Liver (tissue), 9 donors: Measurements from ENCODE around the gene APOBEC3A. TPM values are rescaled to one million over a fixed set of nuclear protein-coding genes. Genes with fewer than 3 reads are reported as not detected.

Experiments used
- DNase-seq: peaks from one replicate; pipeline ENCODE4 v3.0.0-alpha.2; 2017; ENCODE audit warnings: low spot score
- H3K27ac ChIP-seq, 2 donors: one replicate each; pipeline ENCODE4 v1.7.0; 2013; ENCODE audit warnings: inconsistent platforms in 2 of 2, low read length in 2 of 2, control low read depth in 1 of 2, low read depth in 1 of 2, mild to moderate bottlenecking in 1 of 2
- H3K27me3 ChIP-seq, 4 donors: one replicate each; pipeline versions ENCODE4 v1.6.1 to v1.7.0; 2013; ENCODE audit warnings: low read length in 3 of 4, inconsistent platforms in 1 of 4, mild to moderate bottlenecking in 1 of 4, moderate library complexity in 1 of 4; ENCODE audit not compliant: control insufficient read depth in 4 of 4, insufficient read depth in 4 of 4
- H3K36me3 ChIP-seq, 4 donors: one replicate each; pipeline versions ENCODE4 v1.6.1 to v1.7.0; 2013; ENCODE audit warnings: low read length in 3 of 4, mild to moderate bottlenecking in 3 of 4, low read depth in 1 of 4, moderate library complexity in 1 of 4; ENCODE audit not compliant: control insufficient read depth in 4 of 4, insufficient read depth in 3 of 4
- H3K4me1 ChIP-seq, 4 donors: one replicate each; pipeline versions ENCODE4 v1.6.1 to v1.7.0; 2013; ENCODE audit warnings: low read length in 3 of 4, mild to moderate bottlenecking in 3 of 4, moderate library complexity in 1 of 4; ENCODE audit not compliant: control insufficient read depth in 4 of 4, insufficient read depth in 4 of 4
- H3K4me3 ChIP-seq, 3 donors: one replicate each; pipeline versions ENCODE4 v1.6.1 to v1.7.0; 2013; ENCODE audit warnings: low read length in 3 of 3, control low read depth in 1 of 3, low read depth in 1 of 3, mild to moderate bottlenecking in 1 of 3
- H3K9ac ChIP-seq, 2 donors: one replicate each; pipeline ENCODE4 v1.7.0; 2013; ENCODE audit warnings: low read length in 2 of 2, mild to moderate bottlenecking in 2 of 2, moderate library complexity in 2 of 2, control low read depth in 1 of 2, low read depth in 1 of 2
- H3K9me3 ChIP-seq, 4 donors: one replicate each; pipeline versions ENCODE4 v1.6.1 to v1.7.0; 2013; ENCODE audit warnings: low read length in 3 of 4; ENCODE audit not compliant: control insufficient read depth in 4 of 4
- CTCF ChIP-seq: fragments of 150-350 bp; IDR thresholded peaks from 2 replicates; pipeline ENCODE4 v1.5.1; 2017; ENCODE audit warnings: improper control_type of control experiment, low read depth, low read length; ENCODE audit not compliant: missing input control
- EGR1 ChIP-seq, 2 donors: IDR thresholded peaks; 2 replicates each; pipeline ENCODE4 v1.6.1; 2016 to 2018; ENCODE audit warnings: antibody characterized with exemption in 2 of 2, low read depth in 2 of 2
- FOXA1 ChIP-seq: IDR thresholded peaks from 2 replicates; pipeline ENCODE4 v1.6.1; 2016; ENCODE audit warnings: antibody characterized with exemption
- FOXA2 ChIP-seq: IDR thresholded peaks from 2 replicates; pipeline ENCODE4 v1.6.1; 2016; ENCODE audit warnings: antibody characterized with exemption
- GABPA ChIP-seq, 2 donors: IDR thresholded peaks in 1 of 2; conservative IDR thresholded peaks in 1 of 2; 2 replicates each; pipeline ENCODE4 v1.6.1; 2016; ENCODE audit warnings: antibody characterized with exemption in 2 of 2, mild to moderate bottlenecking in 1 of 2, moderate library complexity in 1 of 2
- HNF4A ChIP-seq, 2 donors: conservative IDR thresholded peaks; 2 replicates each; pipeline ENCODE4 v1.6.1; 2016; ENCODE audit warnings: antibody characterized with exemption in 2 of 2, mild to moderate bottlenecking in 2 of 2
- HNF4G ChIP-seq: IDR thresholded peaks from 2 replicates; pipeline ENCODE4 v1.6.1; 2016; ENCODE audit warnings: antibody characterized with exemption
- JUND ChIP-seq, 2 donors: IDR thresholded peaks; 2 replicates each; pipeline ENCODE4 v1.6.1; 2016; ENCODE audit warnings: antibody characterized with exemption in 2 of 2
- NR2F2 ChIP-seq: IDR thresholded peaks from 2 replicates; pipeline ENCODE4 v1.6.1; 2016; ENCODE audit warnings: antibody characterized with exemption
- RAD21 ChIP-seq, 2 donors: IDR thresholded peaks; 2 replicates each; pipeline ENCODE4 v1.6.1; 2016; ENCODE audit warnings: antibody characterized with exemption in 2 of 2, mild to moderate bottlenecking in 2 of 2
- REST ChIP-seq: IDR thresholded peaks from 2 replicates; pipeline ENCODE4 v1.6.1; 2016; ENCODE audit warnings: antibody characterized with exemption, mild to moderate bottlenecking
- RXRA ChIP-seq, 2 donors: IDR thresholded peaks; 2 replicates each; pipeline ENCODE4 v1.6.1; 2017 to 2018; ENCODE audit warnings: antibody characterized with exemption in 2 of 2, mild to moderate bottlenecking in 1 of 2
- SP1 ChIP-seq: IDR thresholded peaks from 2 replicates; pipeline ENCODE4 v1.6.1; 2018; ENCODE audit warnings: antibody characterized with exemption, mild to moderate bottlenecking
- TAF1 ChIP-seq: conservative IDR thresholded peaks from 2 replicates; pipeline ENCODE4 v1.6.1; 2016; ENCODE audit warnings: antibody characterized with exemption, mild to moderate bottlenecking
- YY1 ChIP-seq: IDR thresholded peaks from 2 replicates; pipeline ENCODE4 v1.6.1; 2016; ENCODE audit warnings: antibody characterized with exemption, mild to moderate bottlenecking
- WGBS: extraction: QIAGEN DNeasy Blood & Tissue Kit; methylation state at CpG from one replicate; pipeline ENCODE4 v1.1.7; 2013; 5-methylcytosine and 5-hydroxymethylcytosine counted together
- polyA plus RNA-seq, 2 donors: library from polyadenylated mRNA; stranded (reverse) in 1 of 2; unstranded in 1 of 2; fragments of 200-250 nt in 1 of 2; fragments of >200 nt in 1 of 2; fragmentation: Nextera tagmentation in 1 of 2; extraction: Ambion mirVana in 1 of 2; gene quantifications; one replicate each; pipeline versions ENCODE4 v1.2.1 to v1.2.3, GENCODE V29; 2013 to 2015
- total RNA-seq, 2 donors: library from RNA; depleted of rRNA; stranded (reverse); fragments of >200 nt; gene quantifications; one replicate each; pipeline ENCODE4 v1.2.3, GENCODE V29; 2014
- TF ChIP-seq, protein P1 (sequence below): IDR thresholded peaks from 2 replicates; pipeline ENCODE4 v1.6.1; 2016; ENCODE audit warnings: antibody characterized with exemption
- TF ChIP-seq, protein P2 (sequence below): IDR thresholded peaks from 2 replicates; pipeline ENCODE4 v1.6.1; 2016; ENCODE audit warnings: antibody characterized with exemption
- TF ChIP-seq, protein P3 (sequence below): IDR thresholded peaks from 2 replicates; pipeline ENCODE4 v1.6.1; 2016; ENCODE audit warnings: antibody characterized with exemption
- donor health status: healthy.
- donor health status: healthy.
- donor health status: healthy.
- donor health status: healthy.
- donor health status: healthy.

APOBEC3A gene
- total and polyA plus RNA-seq, 4 donors, result 0.26 to 8.7 (median 4.6) TPM

DNA sequence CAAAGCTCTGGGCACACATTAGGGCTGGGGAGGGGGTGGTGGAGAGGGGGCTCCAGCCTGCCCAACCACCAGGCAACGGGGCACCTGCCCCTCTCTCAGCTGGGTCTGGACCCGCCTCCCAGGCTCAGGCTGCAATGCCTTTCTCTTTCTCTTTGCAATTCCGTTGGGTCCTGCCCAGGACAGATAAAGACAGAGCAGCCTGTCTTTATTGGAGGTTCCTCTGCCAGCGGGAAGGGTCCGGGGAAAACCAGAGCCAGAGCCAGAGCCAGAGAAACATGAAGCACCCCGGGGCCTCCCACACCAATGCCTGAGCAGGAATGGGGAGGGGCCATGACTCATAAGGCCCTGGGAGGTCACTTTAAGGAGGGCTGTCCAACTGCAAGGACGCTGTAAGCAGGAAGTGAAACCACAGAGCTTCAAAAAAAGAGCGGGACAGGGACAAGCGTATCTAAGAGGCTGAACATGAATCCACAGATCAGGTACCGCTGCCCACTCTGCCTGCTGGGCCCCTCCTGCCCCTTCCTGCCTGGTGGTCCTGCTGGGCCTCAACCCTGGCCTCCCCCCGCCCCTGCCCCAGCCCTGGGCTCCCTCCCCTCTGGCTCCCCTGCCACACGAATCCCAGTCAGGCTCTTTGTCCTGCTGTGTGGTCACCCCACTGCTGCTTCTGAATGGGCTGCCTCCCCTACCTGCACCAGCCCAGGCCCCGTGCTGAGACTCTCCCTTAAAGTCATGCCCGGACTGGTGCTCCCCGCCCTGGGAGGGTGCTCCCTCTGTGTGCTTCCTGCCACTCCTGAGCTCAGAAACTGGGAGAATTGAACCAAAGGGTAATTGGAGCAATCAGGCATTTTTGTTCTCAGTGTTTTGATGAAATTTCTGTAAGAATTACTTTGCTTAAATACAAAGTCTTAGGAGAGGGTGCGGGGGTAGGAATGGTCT is 24.9 kb downstream of the APOBEC3A start, which contains the start of gene APOBEC3B:
TSS of gene APOBEC3B (plus strand) at position 356 of the 936 bp plus-strand sequence. CDS start at position 463, 107 bp downstream.
- Histone ChIP-seq H3K4me3 (peak within 1 kb of the TSS in 2 of 3 donors; percentile 43 to 46), H3K9me3 (no peaks in the 10 kb centered on the region), H3K27ac (no peak within 1 kb of the TSS), H3K27me3 (no peaks in the 10 kb centered on the region), H3K4me1 (peaks cover 0 to 4% (median 0%) of the 10 kb centered on the region in 4 donors), H3K9ac (no peak within 1 kb of the TSS), H3K36me3 (no peaks in the 10 kb centered on the region)
- DNase-seq, result peak; percentile 76
- TF ChIP-seq RAD21 (IDR thresholded peaks at IDR 0.05), result no peak
- peak; percentile 21 for TF ChIP-seq SP1
- TF ChIP-seq FOXA1, result no peak
- TF ChIP-seq CTCF, result no peak
- TF ChIP-seq HNF4G, result no peak
- TF ChIP-seq RXRA (IDR thresholded peaks at IDR 0.05), result peak in 1 of 2 donors; percentile 38
- TF ChIP-seq, protein P1, sequence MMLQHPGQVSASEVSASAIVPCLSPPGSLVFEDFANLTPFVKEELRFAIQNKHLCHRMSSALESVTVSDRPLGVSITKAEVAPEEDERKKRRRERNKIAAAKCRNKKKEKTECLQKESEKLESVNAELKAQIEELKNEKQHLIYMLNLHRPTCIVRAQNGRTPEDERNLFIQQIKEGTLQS, result no peak
- TF ChIP-seq HNF4A (conservative IDR thresholded peaks at IDR 0.05), result peak in 1 of 2 donors; percentile 10
- no peak for TF ChIP-seq EGR1 (IDR thresholded peaks at IDR 0.05; ENCODE audit: low read depth in 2 of 2)
- no peak for TF ChIP-seq TAF1
- no peak for TF ChIP-seq YY1
- peak in 1 of 2 donors; percentile 48 for TF ChIP-seq GABPA (IDR thresholded peaks at IDR 0.05 in 1 of 2, conservative IDR thresholded peaks at IDR 0.05 in 1 of 2)
- TF ChIP-seq, protein P2, sequence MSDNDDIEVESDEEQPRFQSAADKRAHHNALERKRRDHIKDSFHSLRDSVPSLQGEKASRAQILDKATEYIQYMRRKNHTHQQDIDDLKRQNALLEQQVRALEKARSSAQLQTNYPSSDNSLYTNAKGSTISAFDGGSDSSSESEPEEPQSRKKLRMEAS, result no peak
- TF ChIP-seq, protein P3, sequence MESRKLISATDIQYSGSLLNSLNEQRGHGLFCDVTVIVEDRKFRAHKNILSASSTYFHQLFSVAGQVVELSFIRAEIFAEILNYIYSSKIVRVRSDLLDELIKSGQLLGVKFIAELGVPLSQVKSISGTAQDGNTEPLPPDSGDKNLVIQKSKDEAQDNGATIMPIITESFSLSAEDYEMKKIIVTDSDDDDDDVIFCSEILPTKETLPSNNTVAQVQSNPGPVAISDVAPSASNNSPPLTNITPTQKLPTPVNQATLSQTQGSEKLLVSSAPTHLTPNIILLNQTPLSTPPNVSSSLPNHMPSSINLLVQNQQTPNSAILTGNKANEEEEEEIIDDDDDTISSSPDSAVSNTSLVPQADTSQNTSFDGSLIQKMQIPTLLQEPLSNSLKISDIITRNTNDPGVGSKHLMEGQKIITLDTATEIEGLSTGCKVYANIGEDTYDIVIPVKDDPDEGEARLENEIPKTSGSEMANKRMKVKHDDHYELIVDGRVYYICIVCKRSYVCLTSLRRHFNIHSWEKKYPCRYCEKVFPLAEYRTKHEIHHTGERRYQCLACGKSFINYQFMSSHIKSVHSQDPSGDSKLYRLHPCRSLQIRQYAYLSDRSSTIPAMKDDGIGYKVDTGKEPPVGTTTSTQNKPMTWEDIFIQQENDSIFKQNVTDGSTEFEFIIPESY, result no peak
- TF ChIP-seq NR2F2, result no peak
- peak; percentile 31 for TF ChIP-seq REST
- TF ChIP-seq FOXA2, result no peak
- TF ChIP-seq JUND (IDR thresholded peaks at IDR 0.05), result peak; percentile 92 to 98
- 19% methylated on average over 16 of the region's 16 CpGs for WGBS
